ENCODE results near the gene KCND1.
A peak's percentile ranks its signal among the peaks of the same experiment; 100 is the strongest.

KCND1 gene

GRCh38 chrX:48911412-48912182, 60.0 kb downstream of the KCND1 start, which contains the start of gene SLC35A2:
Gene SLC35A2 (minus strand): TSS chrX:48911646. CDS start chrX:48911636, 10 bp downstream.
- peak; percentile 83 for DNase-seq (ENCODE audit: low spot score)
